Measurements from ENCODE around the gene ABCC4. TPM values are rescaled to one million over a fixed set of nuclear protein-coding genes. Genes with fewer than 3 reads are reported as not detected.

ABCC4 gene
- total RNA-seq, 1 donor from 2014 or later, result 21.8 TPM

DNA sequence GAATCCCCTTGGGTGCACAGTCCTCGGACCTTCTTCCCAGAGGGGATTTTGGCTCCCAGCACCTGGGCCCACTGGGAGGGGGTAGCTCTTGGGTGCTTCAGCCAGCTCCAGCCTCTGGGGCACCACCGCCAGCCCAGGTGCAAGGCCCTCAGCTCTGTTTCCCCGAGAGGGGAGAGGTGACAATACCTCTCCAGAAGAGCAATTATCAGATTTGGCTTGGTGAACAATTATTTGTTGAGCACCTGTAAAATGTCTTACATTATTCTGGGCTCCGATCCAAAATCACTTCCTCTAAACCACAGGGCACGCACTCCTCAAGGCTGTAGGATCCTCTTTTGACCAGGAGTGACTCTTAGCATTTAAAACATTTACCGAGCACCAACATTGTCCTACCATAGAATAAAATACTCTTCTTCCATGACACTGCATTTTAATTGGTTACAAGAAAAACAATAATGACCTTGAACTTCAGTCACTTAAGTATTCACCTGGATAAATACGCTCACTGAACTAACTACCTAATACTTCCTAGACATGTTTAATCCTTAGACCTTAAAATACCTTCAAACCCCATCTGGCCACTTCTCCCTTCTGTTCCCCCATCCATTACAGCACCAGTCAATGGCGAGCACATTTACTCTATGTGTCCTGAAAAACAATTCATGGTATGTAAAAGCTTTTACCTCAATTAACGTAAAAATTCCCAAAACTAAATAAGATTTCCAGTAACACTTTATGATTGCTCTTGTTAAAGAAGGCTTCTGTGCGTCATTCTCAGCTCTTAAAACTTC is 54.8 kb downstream of the ABCC4 start:
- no peak overlapping the region for H3K4me3 Mint-ChIP-seq
- H3K27ac Mint-ChIP-seq (ENCODE audit: unreplicated experiment), result peak overlapping the region; percentile 7
- no peaks in the 10 kb centered on the region for H3K27me3 Mint-ChIP-seq (ENCODE audit: low read depth)
- H3K9me3 Mint-ChIP-seq, result peaks cover 2% of the 10 kb centered on the region
- TF ChIP-seq, protein P1, sequence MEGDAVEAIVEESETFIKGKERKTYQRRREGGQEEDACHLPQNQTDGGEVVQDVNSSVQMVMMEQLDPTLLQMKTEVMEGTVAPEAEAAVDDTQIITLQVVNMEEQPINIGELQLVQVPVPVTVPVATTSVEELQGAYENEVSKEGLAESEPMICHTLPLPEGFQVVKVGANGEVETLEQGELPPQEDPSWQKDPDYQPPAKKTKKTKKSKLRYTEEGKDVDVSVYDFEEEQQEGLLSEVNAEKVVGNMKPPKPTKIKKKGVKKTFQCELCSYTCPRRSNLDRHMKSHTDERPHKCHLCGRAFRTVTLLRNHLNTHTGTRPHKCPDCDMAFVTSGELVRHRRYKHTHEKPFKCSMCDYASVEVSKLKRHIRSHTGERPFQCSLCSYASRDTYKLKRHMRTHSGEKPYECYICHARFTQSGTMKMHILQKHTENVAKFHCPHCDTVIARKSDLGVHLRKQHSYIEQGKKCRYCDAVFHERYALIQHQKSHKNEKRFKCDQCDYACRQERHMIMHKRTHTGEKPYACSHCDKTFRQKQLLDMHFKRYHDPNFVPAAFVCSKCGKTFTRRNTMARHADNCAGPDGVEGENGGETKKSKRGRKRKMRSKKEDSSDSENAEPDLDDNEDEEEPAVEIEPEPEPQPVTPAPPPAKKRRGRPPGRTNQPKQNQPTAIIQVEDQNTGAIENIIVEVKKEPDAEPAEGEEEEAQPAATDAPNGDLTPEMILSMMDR (conservative IDR thresholded peaks at IDR 0.05), result no peak
- peaks cover 2% of the 10 kb centered on the region for H3K36me3 Mint-ChIP-seq (ENCODE audit: low read depth)
- DNase-seq (ENCODE audit: low read depth, low spot score), result no peak
- no peaks in the 10 kb centered on the region for H3K4me1 Mint-ChIP-seq

- TF ChIP-seq, protein P1 (conservative IDR thresholded peaks at IDR 0.05), result no peak
- peaks cover 2% of the 10 kb centered on the region for H3K36me3 Mint-ChIP-seq (ENCODE audit: low read depth)
Observed at GRCh38 chr13:95245071-95245470, 56.2 kb downstream of the ABCC4 start.

GRCh38 chr13:95243207-95243606 is 58.0 kb downstream of the ABCC4 start:
- TF ChIP-seq, protein P1 (conservative IDR thresholded peaks at IDR 0.05), result no peak
- Mint-ChIP-seq H3K4me3 (no peak overlapping the region), H3K36me3 (ENCODE audit: low read depth) (peaks cover 2% of the 10 kb centered on the region), H3K27ac (ENCODE audit: unreplicated experiment) (no peak overlapping the region), H3K4me1 (no peaks in the 10 kb centered on the region), H3K9me3 (peaks cover 3% of the 10 kb centered on the region), H3K27me3 (ENCODE audit: low read depth) (no peaks in the 10 kb centered on the region)
- DNase-seq (ENCODE audit: low read depth, low spot score), result no peak

More at GRCh38 chr13:95245071-95245470, 56.2 kb downstream of the ABCC4 start:
- DNase-seq (ENCODE audit: low read depth, low spot score), result no peak
- no peaks in the 10 kb centered on the region for H3K4me1 Mint-ChIP-seq
- peaks cover 3% of the 10 kb centered on the region for H3K9me3 Mint-ChIP-seq
- no peak overlapping the region for H3K27ac Mint-ChIP-seq (ENCODE audit: unreplicated experiment)
- no peak overlapping the region for H3K4me3 Mint-ChIP-seq
- H3K27me3 Mint-ChIP-seq (ENCODE audit: low read depth), result no peaks in the 10 kb centered on the region

GRCh38 chr13:95241321-95241720 is 59.9 kb downstream of the ABCC4 start:
- Mint-ChIP-seq H3K27ac (ENCODE audit: unreplicated experiment) (no peak overlapping the region), H3K27me3 (ENCODE audit: low read depth) (no peaks in the 10 kb centered on the region), H3K4me3 (no peak overlapping the region), H3K36me3 (ENCODE audit: low read depth) (peaks cover 6% of the 10 kb centered on the region), H3K9me3 (peaks cover 3% of the 10 kb centered on the region), H3K4me1 (peaks cover 3% of the 10 kb centered on the region)
- TF ChIP-seq, protein P1 (conservative IDR thresholded peaks at IDR 0.05), result no peak
- DNase-seq (ENCODE audit: low read depth, low spot score), result no peak

DNA sequence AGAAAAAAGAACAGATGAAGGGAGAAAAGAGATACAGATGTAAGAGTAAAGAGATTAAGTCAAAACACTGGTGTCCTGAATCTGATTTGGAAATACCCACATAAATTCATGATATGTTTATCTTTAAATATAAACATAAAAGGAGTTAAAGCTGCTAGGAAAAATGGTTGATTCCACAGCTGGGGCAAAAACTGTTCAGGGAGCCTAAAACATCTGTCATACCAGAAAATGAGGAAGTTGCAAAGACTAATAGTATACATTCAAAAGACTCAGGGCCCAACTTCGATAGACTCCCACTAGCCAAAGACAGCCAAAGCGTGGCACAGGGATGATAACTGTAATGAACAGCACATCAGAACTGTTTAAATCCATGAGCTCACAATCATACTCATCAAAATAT is 62.0 kb downstream of the ABCC4 start:
- Mint-ChIP-seq H3K27ac (ENCODE audit: unreplicated experiment) (no peak overlapping the region), H3K27me3 (ENCODE audit: low read depth) (no peaks in the 10 kb centered on the region), H3K36me3 (ENCODE audit: low read depth) (peaks cover 6% of the 10 kb centered on the region), H3K9me3 (peaks cover 3% of the 10 kb centered on the region), H3K4me1 (peaks cover 8% of the 10 kb centered on the region), H3K4me3 (no peak overlapping the region)
- DNase-seq (ENCODE audit: low read depth, low spot score), result no peak
- TF ChIP-seq, protein P1 (conservative IDR thresholded peaks at IDR 0.05), result no peak
